Naive thymus-derived CD4-positive, alpha-beta T cell (primary cell): ENCODE data around the gene ZNF688. TPM values are rescaled to one million over a fixed set of nuclear protein-coding genes. Genes with fewer than 3 reads are reported as not detected.
A peak's percentile ranks its signal among the peaks of the same experiment; 100 is the strongest.
"Not testable (repeated sequence)": the region's sequence is repeated elsewhere in the genome, so short reads cannot be mapped to it uniquely, and the experiment has no call there.

Experiments used
- ATAC-seq: fragments of 150-1000 bp; cut with Tn5 transposase; 2 replicates; pipeline ENCODE4 v1.10.0; 2021; ENCODE audit warnings: mild to moderate bottlenecking, moderate library complexity
- CTCF ChIA-PET: fragments of 350-600 bp; sonication (Branson Sonifier 250); formaldehyde crosslinking; loops from one replicate; lab custom pipeline; 2021; ENCODE audit warnings: antibody characterized with exemption; lab: Charles Lee
- POLR2A ChIA-PET: fragments of 350-600 bp; sonication (Branson Sonifier 250); formaldehyde crosslinking; loops from one replicate; lab custom pipeline; 2021; ENCODE audit warnings: antibody characterized with exemption, inconsistent platforms; lab: Charles Lee
- DNase-seq, 9 donors: peaks; one replicate each; pipeline versions ENCODE4 v3.0.0 to v3.0.0-alpha.2; 2020 to 2022; ENCODE audit warnings: mixed read lengths in 1 of 9
- H3K27ac ChIP-seq: one replicate; pipeline ENCODE4 v1.7.0; 2013; ENCODE audit warnings: mild to moderate bottlenecking, low read depth, low read length, moderate library complexity
- H3K27me3 ChIP-seq, 2 donors: one replicate each; pipeline ENCODE4 v1.7.0; 2013; ENCODE audit warnings: low read length in 2 of 2, mild to moderate bottlenecking in 2 of 2, moderate library complexity in 2 of 2; ENCODE audit not compliant: control insufficient read depth in 2 of 2, insufficient read depth in 2 of 2
- H3K36me3 ChIP-seq, 3 experiments: 1 replicate in 2 of 3; 2 replicates in 1 of 3; pipeline ENCODE4 v1.7.0; 2013; ENCODE audit warnings: low read length in 3 of 3, mild to moderate bottlenecking in 3 of 3, moderate library complexity in 1 of 3; ENCODE audit not compliant: insufficient read depth in 3 of 3, control insufficient read depth in 2 of 3
- H3K4me1 ChIP-seq, 2 donors: one replicate each; pipeline ENCODE4 v1.7.0; 2013; ENCODE audit warnings: low read length in 2 of 2, mild to moderate bottlenecking in 2 of 2, moderate library complexity in 1 of 2; ENCODE audit not compliant: control insufficient read depth in 2 of 2, insufficient read depth in 2 of 2
- H3K4me3 ChIP-seq: 2 replicates; pipeline ENCODE4 v1.7.0; 2013; ENCODE audit warnings: mild to moderate bottlenecking, low read length
- H3K9me3 ChIP-seq, 3 experiments: 1 replicate in 2 of 3; 2 replicates in 1 of 3; pipeline ENCODE4 v1.7.0; 2013; ENCODE audit warnings: low read length in 3 of 3; ENCODE audit not compliant: control insufficient read depth in 2 of 3
- H3K27ac Mint-ChIP-seq, 9 donors: one replicate each; pipeline ENCODE4 v1.8.0; 2020 to 2022; ENCODE audit warnings: mixed read lengths in 9 of 9, mild to moderate bottlenecking in 8 of 9, moderate library complexity in 5 of 9, inconsistent platforms in 2 of 9
- H3K27me3 Mint-ChIP-seq, 5 donors: one replicate each; pipeline ENCODE4 v1.8.0; 2021 to 2022; ENCODE audit warnings: mixed read lengths in 5 of 5, mild to moderate bottlenecking in 1 of 5
- H3K36me3 Mint-ChIP-seq, 5 donors: one replicate each; pipeline ENCODE4 v1.8.0; 2020 to 2022; ENCODE audit warnings: mixed read lengths in 5 of 5, mild to moderate bottlenecking in 3 of 5, inconsistent platforms in 1 of 5
- H3K4me1 Mint-ChIP-seq, 7 donors: one replicate each; pipeline ENCODE4 v1.8.0; 2020 to 2022; ENCODE audit warnings: mixed read lengths in 7 of 7, mild to moderate bottlenecking in 3 of 7, inconsistent platforms in 1 of 7
- H3K4me3 Mint-ChIP-seq, 10 donors: one replicate each; pipeline ENCODE4 v1.8.0; 2020 to 2022; ENCODE audit warnings: mild to moderate bottlenecking in 10 of 10, mixed read lengths in 10 of 10, moderate library complexity in 6 of 10, inconsistent platforms in 2 of 10
- H3K9me3 Mint-ChIP-seq, 11 donors: one replicate each; pipeline ENCODE4 v1.8.0; 2020 to 2022; ENCODE audit warnings: mixed read lengths in 11 of 11, mild to moderate bottlenecking in 4 of 11, inconsistent platforms in 1 of 11, moderate library complexity in 1 of 11
- intact Hi-C, 2 donors: fragments of 100-400 bp; cut with micrococcal nuclease; formaldehyde crosslinking; loops; one replicate each; pipeline ENCODE4 v1.15.1; 2023
- polyA plus RNA-seq, 2 donors: library from polyadenylated mRNA; unstranded; fragments of 300-500 nt; fragmentation: Illumina TruSeq; gene quantifications; one replicate each; pipeline ENCODE4 v1.2.3, GENCODE V29; 2021
- total RNA-seq, 6 experiments: library from RNA in 5 of 6; stranded (reverse) in 5 of 6; gene quantifications; 1 replicate in 5 of 6; 2 replicates in 1 of 6; pipeline ENCODE4 v1.2.3 and lab custom pipeline; 2021 to 2026

Gene ZNF688
- total and polyA plus RNA-seq, 7 experiments from 2014 or later, result 8.8 to 33.2 (median 21.5) TPM

GRCh38 chr16:30541502-30542329, 29.8 kb downstream of the ZNF688 start:
- Histone ChIP-seq H3K4me3 (no peak overlapping the region), H3K27me3 (no peaks in the 10 kb centered on the region), H3K9me3 (no peaks in the 10 kb centered on the region), H3K36me3 (no peaks in the 10 kb centered on the region), H3K4me1 (no peaks in the 10 kb centered on the region), H3K27ac (no peak overlapping the region)
- H3K4me3 Mint-ChIP-seq, result no peak overlapping the region
- no peak overlapping the region for H3K27ac Mint-ChIP-seq
- DNase-seq (no peak), ATAC-seq (no peak)
- no peaks in the 10 kb centered on the region for H3K9me3 Mint-ChIP-seq
- peaks cover 3 to 15% (median 14%) of the 10 kb centered on the region in 7 donors for H3K4me1 Mint-ChIP-seq
- H3K27me3 Mint-ChIP-seq, result no peaks in the 10 kb centered on the region
- intact Hi-C loops, result no loop called here
- H3K36me3 Mint-ChIP-seq, result peaks cover 0 to 7% (median 0%) of the 10 kb centered on the region in 5 donors
- ChIA-PET POLR2A (interaction anchor here (0.9 to 1.5 kb wide), 2 partner anchors 10 to 17 kb away, joined by 3 to 6 read pairs; no protein-coding TSS in a partner anchor), CTCF (interaction anchor here (0.7 kb wide), 2 partner anchors 50 to 98 kb away, joined by 4 read pairs; no protein-coding TSS in a partner anchor)

- H3K27me3 Mint-ChIP-seq, ATAC-seq, H3K36me3 Mint-ChIP-seq, H3K27ac Mint-ChIP-seq, H3K4me3 ChIP-seq, intact Hi-C loops, H3K4me1 ChIP-seq, H3K36me3 ChIP-seq, DNase-seq, H3K9me3 Mint-ChIP-seq, H3K27ac ChIP-seq, H3K9me3 ChIP-seq, H3K4me3 Mint-ChIP-seq, H3K27me3 ChIP-seq: not testable (repeated sequence)
- POLR2A ChIA-PET, result interaction anchor here (0.9 to 1.5 kb wide), 2 partner anchors 11 to 16 kb away, joined by 3 to 6 read pairs; no protein-coding TSS in a partner anchor
- H3K4me1 Mint-ChIP-seq, result peaks cover 10 to 21% (median 19%) of the 10 kb centered on the region in 7 donors
- CTCF ChIA-PET, result interaction anchor here (0.7 kb wide), 1 partner anchor 49 kb away, joined by 4 read pairs; no protein-coding TSS in a partner anchor
These were observed 30.5 kb downstream of the ZNF688 start for GRCh38 chr16:30540916-30541464.

DNA sequence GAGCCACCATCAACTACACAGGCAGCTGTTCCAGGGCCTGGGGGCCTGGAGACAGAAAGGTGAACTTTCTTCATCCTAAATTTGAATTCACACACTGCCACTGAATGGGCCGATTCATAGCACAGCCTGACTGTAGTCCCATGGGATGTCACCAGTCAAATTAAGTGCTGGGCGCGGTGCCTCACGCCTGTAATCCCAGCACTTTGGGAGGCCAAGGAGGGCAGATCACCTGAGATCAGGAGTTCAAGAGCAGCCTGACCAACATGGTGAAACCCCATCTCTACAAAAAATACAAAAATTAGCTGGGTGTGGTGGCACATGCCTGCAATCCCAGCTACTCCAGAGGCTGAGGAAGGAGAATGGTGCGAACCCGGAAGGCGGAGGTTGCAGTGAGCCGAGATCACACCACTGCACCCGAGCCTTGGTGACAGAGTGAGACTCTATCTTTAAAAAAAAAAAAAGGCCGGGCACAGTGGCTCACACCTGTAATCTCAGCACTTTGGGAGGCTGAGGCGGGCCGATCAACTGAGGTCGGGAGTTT, 31.5 kb downstream of the ZNF688 start:
- DNase-seq, H3K36me3 ChIP-seq, H3K4me1 ChIP-seq, H3K27ac Mint-ChIP-seq, H3K9me3 Mint-ChIP-seq, H3K9me3 ChIP-seq, H3K27ac ChIP-seq, intact Hi-C loops, H3K4me3 Mint-ChIP-seq, H3K4me3 ChIP-seq, H3K27me3 ChIP-seq, H3K27me3 Mint-ChIP-seq, ATAC-seq, H3K36me3 Mint-ChIP-seq: not testable (repeated sequence)
- POLR2A ChIA-PET, result interaction anchor here (0.6 to 0.9 kb wide), 2 partner anchors 10 to 838 kb away, joined by 6 to 7 read pairs; no protein-coding TSS in a partner anchor
- CTCF ChIA-PET, result interaction anchor here (0.9 kb wide), 1 partner anchor 110 kb away, joined by 3 read pairs; the partner anchor contains the start of gene DCTPP1
- H3K4me1 Mint-ChIP-seq, result peaks cover 14 to 27% (median 25%) of the 10 kb centered on the region in 7 donors

- H3K4me3 ChIP-seq, result no peak overlapping the region
- Mint-ChIP-seq H3K9me3 (no peaks in the 10 kb centered on the region), H3K4me1 (peaks cover 14 to 31% (median 26%) of the 10 kb centered on the region in 7 donors), H3K36me3 (peaks cover 0 to 7% (median 0%) of the 10 kb centered on the region in 5 donors), H3K27ac (no peak overlapping the region), H3K27me3 (no peaks in the 10 kb centered on the region), H3K4me3 (peak overlapping the region in 1 of 10 donors; percentile 13)
- intact Hi-C loops, result no loop called here
- DNase-seq (no peak), ATAC-seq (no peak)
- no peak overlapping the region for H3K27ac ChIP-seq
- H3K27me3 ChIP-seq, result no peaks in the 10 kb centered on the region
- POLR2A ChIA-PET, result interaction anchor here (0.6 to 1.1 kb wide), 3 partner anchors 11 to 837 kb away, joined by 3 to 7 read pairs (median 6); no protein-coding TSS in a partner anchor
- H3K9me3 ChIP-seq, result no peaks in the 10 kb centered on the region
- CTCF ChIA-PET, result interaction anchor here (0.9 kb wide), 1 partner anchor 110 kb away, joined by 3 read pairs; the partner anchor contains the start of gene DCTPP1
- no peaks in the 10 kb centered on the region for H3K36me3 ChIP-seq
- H3K4me1 ChIP-seq, result peaks cover 8 to 9% of the 10 kb centered on the region in 2 donors
These were observed 32.2 kb downstream of the ZNF688 start for GRCh38 chr16:30539000-30539964.

GRCh38 chr16:30536391-30537024, 35.0 kb downstream of the ZNF688 start:
- ATAC-seq, H3K4me3 ChIP-seq, DNase-seq, H3K27me3 ChIP-seq, H3K36me3 Mint-ChIP-seq, H3K27me3 Mint-ChIP-seq, intact Hi-C loops, H3K9me3 Mint-ChIP-seq, H3K9me3 ChIP-seq, H3K4me1 ChIP-seq: not testable (repeated sequence)
- H3K4me3 Mint-ChIP-seq, result peak overlapping the region; percentile 91 to 100 (median 96)
- Histone ChIP-seq H3K36me3 (peaks cover 0 to 12% (median 0%) of the 10 kb centered on the region in 3 experiments), H3K27ac (peak overlapping the region; percentile 98)
- H3K27ac Mint-ChIP-seq, result peak overlapping the region; percentile 94 to 99 (median 98)
- CTCF ChIA-PET, result interaction anchor here (0.8 to 3.0 kb wide), 13 partner anchors 10 to 157 kb away, joined by 3 to 37 read pairs (median 6); partner anchors contain the start of genes DCTPP1, SEPHS2, ZNF688 and ZNF764
- POLR2A ChIA-PET, result interaction anchor here (1.0 to 4.5 kb wide), 15 partner anchors 10 to 353 kb away, joined by 3 to 159 read pairs (median 6); partner anchors contain the start of genes CORO1A, DCTPP1, FBRS and PRR14
- peaks cover 14 to 39% (median 31%) of the 10 kb centered on the region in 7 donors for H3K4me1 Mint-ChIP-seq
